ENCODE measurements around the gene CYP39A1. TPM values are rescaled to one million over a fixed set of nuclear protein-coding genes. Genes with fewer than 3 reads are reported as not detected.

The CYP39A1 gene
- total and polyA plus RNA-seq, 10 of the 15 experiments (the other 5 are each of a cell fraction or from before 2014, with no cell fraction given) = not detected

DNA sequence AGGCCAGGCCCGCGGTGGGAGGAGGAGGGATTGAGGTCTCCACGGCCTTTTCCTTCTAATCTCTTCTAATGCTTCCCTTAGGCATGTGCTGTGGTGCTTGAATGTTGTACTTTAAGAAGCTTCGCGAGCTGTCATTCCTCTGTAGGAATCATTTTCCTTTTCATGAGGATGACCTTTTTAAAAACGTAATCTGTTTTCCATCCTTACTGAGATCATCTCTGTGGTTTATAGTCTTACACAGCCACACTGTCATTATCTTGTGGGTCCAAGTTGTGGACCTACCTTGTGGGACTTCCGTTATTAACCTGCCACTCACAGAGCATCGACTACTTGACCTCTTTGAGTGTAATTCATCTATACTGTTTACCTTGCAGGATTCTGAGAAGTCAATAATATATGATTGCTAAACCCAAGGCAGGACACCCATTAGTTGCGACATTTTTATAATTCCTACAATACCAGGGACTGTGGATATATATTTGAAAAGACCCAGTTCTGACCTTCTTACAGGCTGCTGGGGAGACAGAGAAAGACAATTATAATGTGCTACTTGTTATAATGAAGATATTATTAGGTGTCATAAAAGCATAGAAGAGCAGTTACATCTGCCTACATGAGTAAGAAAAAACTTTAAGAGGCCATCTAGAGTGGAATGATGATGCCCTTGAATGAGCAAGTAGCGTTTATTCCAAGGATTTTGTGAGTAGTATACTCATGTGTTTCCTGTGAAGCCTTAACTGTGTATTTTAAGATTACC is 999 bp upstream of the CYP39A1 start:
- H3K27ac ChIP-seq (ENCODE audit: control insufficient read depth, insufficient read depth) = no peak overlapping the region
- WGBS (ENCODE audit: insufficient coverage, insufficient replicate concordance, low lambda C conversion rate, missing lambda C conversion rate) = 29% methylated on average over 10 of the region's 10 CpGs
- no peaks in the 10 kb centered on the region for H3K9me3 ChIP-seq (replicated peaks; ENCODE audit: control insufficient read depth, insufficient read depth, low read length)
- in situ Hi-C loops (cut with MboI) = no loop called here
- H2AFZ ChIP-seq (ENCODE audit: control insufficient read depth, low read depth, low read length) = peak overlapping the region; percentile 84; the same call in 1 of the 2 replicates
- ChIA-PET RAD21 (ENCODE audit: unreplicated experiment) (no interaction called here), CTCF (no interaction called here), SMC1A (ENCODE audit: uncharacterized antibody, unreplicated experiment) (no interaction called here), POLR2A (no interaction called here)
- TF ChIP-seq ZNF274 (IDR thresholded peaks at IDR 0.05; ENCODE audit: insufficient read depth, insufficient read length) (no peak), SIN3A (IDR thresholded peaks at IDR 0.05; ENCODE audit: low read depth, low read length) (no peak), EZH2 (IDR thresholded peaks at IDR 0.05; ENCODE audit: borderline replicate concordance, control insufficient read depth, low read depth, low read length) (no peak), CREM (IDR thresholded peaks at IDR 0.05; ENCODE audit: low read depth) (no peak)
- TF ChIP-seq, protein P1, sequence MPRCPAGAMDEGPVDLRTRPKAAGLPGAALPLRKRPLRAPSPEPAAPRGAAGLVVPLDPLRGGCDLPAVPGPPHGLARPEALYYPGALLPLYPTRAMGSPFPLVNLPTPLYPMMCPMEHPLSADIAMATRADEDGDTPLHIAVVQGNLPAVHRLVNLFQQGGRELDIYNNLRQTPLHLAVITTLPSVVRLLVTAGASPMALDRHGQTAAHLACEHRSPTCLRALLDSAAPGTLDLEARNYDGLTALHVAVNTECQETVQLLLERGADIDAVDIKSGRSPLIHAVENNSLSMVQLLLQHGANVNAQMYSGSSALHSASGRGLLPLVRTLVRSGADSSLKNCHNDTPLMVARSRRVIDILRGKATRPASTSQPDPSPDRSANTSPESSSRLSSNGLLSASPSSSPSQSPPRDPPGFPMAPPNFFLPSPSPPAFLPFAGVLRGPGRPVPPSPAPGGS (IDR thresholded peaks at IDR 0.05; ENCODE audit: borderline replicate concordance, insufficient read depth, low read depth, low read length, poor library complexity, severe bottlenecking) = no peak
- TF ChIP-seq, protein P2, sequence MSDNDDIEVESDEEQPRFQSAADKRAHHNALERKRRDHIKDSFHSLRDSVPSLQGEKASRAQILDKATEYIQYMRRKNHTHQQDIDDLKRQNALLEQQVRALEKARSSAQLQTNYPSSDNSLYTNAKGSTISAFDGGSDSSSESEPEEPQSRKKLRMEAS (IDR thresholded peaks at IDR 0.05; ENCODE audit: low read depth, low read length) = no peak
- H3K4me1 ChIP-seq (ENCODE audit: control insufficient read depth, insufficient read depth, low read length) = no peaks in the 10 kb centered on the region
- no peaks in the 10 kb centered on the region for H4K20me1 ChIP-seq (ENCODE audit: control insufficient read depth, insufficient read depth)
- no peak overlapping the region for H3K9ac ChIP-seq (ENCODE audit: control insufficient read depth, insufficient read depth, low read length)
- peaks cover 2 to 13% of the 10 kb centered on the region in 2 experiments for H3K27me3 ChIP-seq (replicated peaks in 1 of 2; ENCODE audit: control insufficient read depth in 2 of 2, insufficient read depth in 2 of 2, low read length in 1 of 2)
- DNase-seq (ENCODE audit: low read depth, low spot score) = no peak
- no TSS peak for BruUV-seq (replicated peaks)
- FAIRE-seq = no peak
- H3K79me2 ChIP-seq (ENCODE audit: control insufficient read depth, insufficient read depth, low read length) = no peaks in the 10 kb centered on the region
- H3K36me3 ChIP-seq (ENCODE audit: control insufficient read depth in 2 of 2, insufficient read depth in 2 of 2, low read length in 1 of 2) = no peaks in the 10 kb centered on the region
- ATAC-seq = no peak
- H3K4me2 ChIP-seq (ENCODE audit: control insufficient read depth, insufficient read depth) = peak overlapping the region; percentile 91
- intact Hi-C loops (cut with micrococcal nuclease; ENCODE audit: unreplicated experiment) = no loop called here
- H3K4me3 ChIP-seq = peak overlapping the region; percentile 46; the same call in 1 of the 2 replicates

All from GM12878 (cell line).